HepG2 (cell line): ENCODE results near the gene PACS2. TPM values are rescaled to one million over a fixed set of nuclear protein-coding genes. Genes with fewer than 3 reads are reported as not detected.

ENCODE experiments used
- AHR ChIP-seq: IDR thresholded peaks from 2 replicates; pipeline ENCODE4 v1.6.1; 2018; ENCODE audit warnings: missing genetic modification reagents, missing compliant biosample characterization
- CCDC6 ChIP-seq: sonication (generic); formaldehyde crosslinking; IDR thresholded peaks from 2 replicates; pipeline ENCODE4 v1.8.1; 2022; ENCODE audit warnings: mild to moderate bottlenecking, missing genetic modification reagents, moderate library complexity
- CEBPZ ChIP-seq: IDR thresholded peaks from 2 replicates; pipeline ENCODE4 v1.6.1; 2012; ENCODE audit warnings: low read length, improper control_type of control experiment
- DNMT1 ChIP-seq: sonication (generic); formaldehyde crosslinking; IDR thresholded peaks from 2 replicates; pipeline ENCODE4 v1.5.1; 2020; ENCODE audit warnings: mild to moderate bottlenecking, missing genetic modification reagents
- IRF9 ChIP-seq: sonication (generic); formaldehyde crosslinking; IDR thresholded peaks from 2 replicates; pipeline ENCODE4 v1.8.0; 2022; ENCODE audit warnings: missing genetic modification reagents, mild to moderate bottlenecking, borderline replicate concordance
- LCORL ChIP-seq, 2 experiments: fragments of 450-650 bp in 1 of 2; sonication (generic) in 1 of 2; formaldehyde crosslinking in 1 of 2; IDR thresholded peaks; 2 replicates each; pipeline versions ENCODE4 v1.5.0 to v1.6.1; 2017 to 2020; ENCODE audit warnings: antibody characterized with exemption in 1 of 2, missing genetic modification reagents in 1 of 2
- MXI1 ChIP-seq: IDR thresholded peaks from 3 replicates; pipeline ENCODE4 v1.6.1; 2012; ENCODE audit warnings: low read depth, low read length, inconsistent platforms, borderline replicate concordance
- NFYC ChIP-seq: IDR thresholded peaks from 2 replicates; pipeline ENCODE4 v1.6.1; 2016; ENCODE audit warnings: missing genetic modification reagents, missing compliant biosample characterization
- NR1H2 ChIP-seq: sonication (generic); formaldehyde crosslinking; IDR thresholded peaks from 2 replicates; pipeline ENCODE4 v1.8.1; 2022; ENCODE audit warnings: low read depth, missing genetic modification reagents, borderline replicate concordance
- POGK ChIP-seq: sonication (generic); formaldehyde crosslinking; conservative IDR thresholded peaks from 2 replicates; pipeline ENCODE4 v1.8.0; 2022; ENCODE audit warnings: mild to moderate bottlenecking, moderate library complexity, missing genetic modification reagents
- POGZ ChIP-seq: sonication (generic); formaldehyde crosslinking; IDR thresholded peaks from 2 replicates; pipeline ENCODE4 v1.4.0; 2020; ENCODE audit warnings: mild to moderate bottlenecking, missing genetic modification reagents
- POLR2A ChIP-seq, 2 experiments: IDR thresholded peaks; 2 replicates each; pipeline ENCODE4 v1.6.1; 2011; ENCODE audit warnings: low read depth in 2 of 2, low read length in 2 of 2, mild to moderate bottlenecking in 1 of 2, moderate library complexity in 1 of 2; ENCODE audit not compliant: insufficient read depth in 1 of 2
- RFXAP ChIP-seq: sonication (generic); formaldehyde crosslinking; IDR thresholded peaks from 2 replicates; pipeline ENCODE4 v1.4.0; 2020; ENCODE audit warnings: missing genetic modification reagents, borderline replicate concordance
- SPEN ChIP-seq: sonication (generic); formaldehyde crosslinking; IDR thresholded peaks from 2 replicates; pipeline ENCODE4 v1.5.1; 2020; ENCODE audit warnings: low read depth, mild to moderate bottlenecking, missing genetic modification reagents
- SRSF9 ChIP-seq: fragments of 200-400 bp; formaldehyde crosslinking; IDR thresholded peaks from 2 replicates; pipeline ENCODE4 v1.6.1; 2018; ENCODE audit warnings: borderline replicate concordance, mild to moderate bottlenecking, low read depth, low read length; ENCODE audit not compliant: insufficient read depth, poor library complexity, severe bottlenecking
- TARDBP ChIP-seq: sonication (generic); formaldehyde crosslinking; IDR thresholded peaks from 2 replicates; pipeline ENCODE4 v1.8.0; 2022; ENCODE audit warnings: mild to moderate bottlenecking, missing genetic modification reagents
- ZFP90 ChIP-seq: sonication (generic); formaldehyde crosslinking; IDR thresholded peaks from 2 replicates; pipeline ENCODE4 v1.8.0; 2022; ENCODE audit warnings: missing genetic modification reagents, mild to moderate bottlenecking, inconsistent platforms, borderline replicate concordance
- ZFX ChIP-seq: sonication (generic); formaldehyde crosslinking; IDR thresholded peaks from 2 replicates; pipeline ENCODE4 v1.4.0; 2020; ENCODE audit warnings: mild to moderate bottlenecking, low read depth, missing genetic modification reagents, moderate library complexity
- ZNF263 ChIP-seq: sonication (generic); formaldehyde crosslinking; IDR thresholded peaks from 2 replicates; pipeline ENCODE4 v1.4.0; 2020; ENCODE audit warnings: missing genetic modification reagents
- ZNF329 ChIP-seq: sonication (generic); formaldehyde crosslinking; IDR thresholded peaks from 2 replicates; pipeline ENCODE4 v1.9.0; 2021; ENCODE audit warnings: low read depth, mild to moderate bottlenecking, missing genetic modification reagents
- ZNF761 ChIP-seq: sonication (generic); formaldehyde crosslinking; conservative IDR thresholded peaks from 2 replicates; pipeline ENCODE4 v1.4.0; 2020; ENCODE audit warnings: mild to moderate bottlenecking, missing genetic modification reagents
- ZNF883 ChIP-seq: sonication (generic); formaldehyde crosslinking; IDR thresholded peaks from 2 replicates; pipeline ENCODE4 v1.5.1; 2020; ENCODE audit warnings: mild to moderate bottlenecking, missing genetic modification reagents; ENCODE audit errors: not compliant biosample characterization
- polyA plus RNA-seq, 8 experiments: library from polyadenylated mRNA; depleted of rRNA in 3 of 8; stranded (reverse) in 7 of 8; unstranded in 1 of 8; fragments of >200 nt; fragmentation: Illumina TruSeq in 4 of 8; extraction: Trizol in 4 of 8; gene quantifications; 2 replicates each; pipeline versions ENCODE4 v1.2.1 to v1.2.3, GENCODE V29; 2011 to 2016; ENCODE audit warnings: low read depth in 4 of 8, missing spikeins in 1 of 8, mixed read lengths in 1 of 8; ENCODE audit not compliant: insufficient read depth in 1 of 8
- total RNA-seq, 5 experiments: library from RNA; depleted of rRNA; stranded (reverse); fragments of >200 nt; fragmentation: Illumina TruSeq; extraction: Trizol; gene quantifications; 2 replicates each; pipeline ENCODE4 v1.2.3, GENCODE V29; 2016; ENCODE audit warnings: low read depth in 1 of 5

Gene PACS2
- total and polyA plus RNA-seq, 2 of the 13 experiments (the other 11 are each of a cell fraction or from before 2014, with no cell fraction given) = 23.6 to 27.6 TPM

- no peak for TF ChIP-seq CEBPZ
- 0 out of 2 replicates have a peak, but pooled peaks have one; percentile 66 for TF ChIP-seq CCDC6
- TF ChIP-seq SPEN (CRISPR knock-in tag) = peak; percentile 39; the same call in 1 of the 2 replicates
- TF ChIP-seq ZFP90 (CRISPR knock-in tag) = peak; percentile 46; the same call in 1 of the 2 replicates
- peak; percentile 43; the same call in 1 of the 2 replicates for TF ChIP-seq IRF9
- peak; percentile 94 for TF ChIP-seq ZFX (CRISPR knock-in tag)
- TF ChIP-seq POGK (CRISPR knock-in tag) = 0 out of 2 replicates have a peak, but pooled peaks have one; percentile 1
- peak; percentile 64 for TF ChIP-seq ZNF263 (CRISPR knock-in tag)
- no peak for TF ChIP-seq ZNF883
- TF ChIP-seq POLR2A (IDR thresholded peaks at IDR 0.05; ENCODE audit: insufficient read depth in 1 of 2, low read depth in 2 of 2, low read length in 2 of 2) = peak; percentile 73 to 76
- TF ChIP-seq ZNF761 (CRISPR knock-in tag) = no peak
- TF ChIP-seq DNMT1 (CRISPR knock-in tag) = peak; percentile 54; the same call in 1 of the 2 replicates
- TF ChIP-seq SRSF9 = no peak
- TF ChIP-seq ZNF329 (CRISPR knock-in tag) = no peak
- 0 out of 2 replicates have a peak, but pooled peaks have one; percentile 18 for TF ChIP-seq NFYC
- 0 out of 2 replicates have a peak, but pooled peaks have one; percentile 48 for TF ChIP-seq TARDBP (CRISPR knock-in tag)
- peak; percentile 36; the same call in 1 of the 2 replicates for TF ChIP-seq RFXAP (CRISPR knock-in tag)
- peak; percentile 6; the same call in 1 of the 3 replicates for TF ChIP-seq MXI1
- TF ChIP-seq POGZ (CRISPR knock-in tag) = peak; percentile 27; the same call in 1 of the 2 replicates
- TF ChIP-seq AHR (CRISPR knock-in tag) = peak; percentile 51; the same call in 1 of the 2 replicates
- TF ChIP-seq LCORL (IDR thresholded peaks at IDR 0.05) = no peak
- 0 out of 2 replicates have a peak, but pooled peaks have one; percentile 44 for TF ChIP-seq LCORL (CRISPR knock-in tag; IDR thresholded peaks at IDR 0.05)
- no peak for TF ChIP-seq NR1H2 (CRISPR knock-in tag)
Observed at GRCh38 chr14:105301103-105301914, 13.2 kb upstream of the PACS2 start (continued).
